Vagina (tissue), 2 donors: ENCODE results near the gene PRAMEF4.
"Not testable (repeated sequence)": the region's sequence is repeated elsewhere in the genome, so short reads cannot be mapped to it uniquely, and the experiment has no call there.

Source experiments
- CTCF ChIP-seq, 3 experiments: fragments of 450-650 bp in 2 of 3; fragments of 200-600 bp in 1 of 3; sonication (generic) in 1 of 3; IDR thresholded peaks; one replicate each; pipeline ENCODE4 v1.5.1; 2017 to 2019; ENCODE audit warnings: antibody characterized with exemption in 3 of 3, mild to moderate bottlenecking in 2 of 3, moderate library complexity in 2 of 3
- POLR2A ChIP-seq, 2 donors: fragments of 450-650 bp; IDR thresholded peaks; one replicate each; pipeline ENCODE4 v1.6.1; 2017; ENCODE audit warnings: antibody characterized with exemption in 2 of 2, mild to moderate bottlenecking in 2 of 2, moderate library complexity in 2 of 2
- POLR2AphosphoS5 ChIP-seq, 2 donors: sonication (generic); formaldehyde crosslinking; IDR thresholded peaks; one replicate each; pipeline ENCODE4 v1.9.0; 2017; ENCODE audit warnings: antibody characterized with exemption in 2 of 2, mild to moderate bottlenecking in 2 of 2, low read depth in 1 of 2; ENCODE audit not compliant: insufficient read depth in 1 of 2

GRCh38 chr1:12916310-12916709 is 30.3 kb upstream of the PRAMEF4 start, which contains the start of gene PRAMEF7:
- not testable (repeated sequence) for TF ChIP-seq CTCF (IDR thresholded peaks at IDR 0.05); POLR2A (IDR thresholded peaks at IDR 0.05); POLR2AphosphoS5 (IDR thresholded peaks at IDR 0.05; ENCODE audit: insufficient read depth in 1 of 2, low read depth in 1 of 2)
